Natural killer cell treated with Interleukin-12 subunit alpha and Interleukin-12 subunit beta and Interleukin-15 and Interleukin-18, amount 100 ng/mL, for 72 hours (primary cell): ENCODE measurements around the gene LHX4. TPM values are rescaled to one million over a fixed set of nuclear protein-coding genes. Genes with fewer than 3 reads are reported as not detected.

Source experiments
- ATAC-seq, 2 donors: fragments of 150-1000 bp; cut with Tn5 transposase in 1 of 2; sonication (Bioruptor Pico), chemical (Tn5 transposase) in 1 of 2; 2 replicates each; pipeline ENCODE4 v1.10.0; 2021
- DNase-seq: peaks from one replicate; pipeline ENCODE4 v3.0.0; 2022; ENCODE audit warnings: low spot score
- H3K27ac Mint-ChIP-seq, 2 donors: 1 replicate in 1 of 2; 2 replicates in 1 of 2; pipeline ENCODE4 v1.8.0; 2022; ENCODE audit warnings: mixed read lengths in 2 of 2, mild to moderate bottlenecking in 1 of 2, moderate library complexity in 1 of 2
- H3K27me3 Mint-ChIP-seq, 2 donors: 1 replicate in 1 of 2; 2 replicates in 1 of 2; pipeline ENCODE4 v1.8.0; 2022; ENCODE audit warnings: mixed read lengths in 2 of 2
- H3K36me3 Mint-ChIP-seq: one replicate; pipeline ENCODE4 v1.8.0; 2022; ENCODE audit warnings: mixed read lengths
- H3K4me1 Mint-ChIP-seq, 2 donors: 1 replicate in 1 of 2; 2 replicates in 1 of 2; pipeline ENCODE4 v1.8.0; 2022; ENCODE audit warnings: low read depth in 2 of 2, mixed read lengths in 2 of 2, mild to moderate bottlenecking in 1 of 2
- H3K4me3 Mint-ChIP-seq: one replicate; pipeline ENCODE4 v1.8.0; 2022; ENCODE audit warnings: mixed read lengths
- H3K9me3 Mint-ChIP-seq: 2 replicates; pipeline ENCODE4 v1.8.0; 2022; ENCODE audit warnings: mixed read lengths
- total RNA-seq, 2 donors: library from RNA; stranded (reverse); gene quantifications; one replicate each; pipeline ENCODE4 v1.2.3, GENCODE V29; 2022

LHX4 gene
- total RNA-seq, 2 donors from 2014 or later: not detected

GRCh38 chr1:180236698-180237509, 6.8 kb downstream of the LHX4 start:
- peaks cover 12 to 13% of the 10 kb centered on the region in 2 donors for H3K4me1 Mint-ChIP-seq
- DNase-seq (peak; percentile 41), ATAC-seq (no peak)
- H3K27me3 Mint-ChIP-seq: peaks cover 62 to 84% of the 10 kb centered on the region in 2 donors
- no peaks in the 10 kb centered on the region for H3K36me3 Mint-ChIP-seq
- no peak overlapping the region for H3K4me3 Mint-ChIP-seq
- no peaks in the 10 kb centered on the region for H3K9me3 Mint-ChIP-seq
- no peak overlapping the region for H3K27ac Mint-ChIP-seq

DNA sequence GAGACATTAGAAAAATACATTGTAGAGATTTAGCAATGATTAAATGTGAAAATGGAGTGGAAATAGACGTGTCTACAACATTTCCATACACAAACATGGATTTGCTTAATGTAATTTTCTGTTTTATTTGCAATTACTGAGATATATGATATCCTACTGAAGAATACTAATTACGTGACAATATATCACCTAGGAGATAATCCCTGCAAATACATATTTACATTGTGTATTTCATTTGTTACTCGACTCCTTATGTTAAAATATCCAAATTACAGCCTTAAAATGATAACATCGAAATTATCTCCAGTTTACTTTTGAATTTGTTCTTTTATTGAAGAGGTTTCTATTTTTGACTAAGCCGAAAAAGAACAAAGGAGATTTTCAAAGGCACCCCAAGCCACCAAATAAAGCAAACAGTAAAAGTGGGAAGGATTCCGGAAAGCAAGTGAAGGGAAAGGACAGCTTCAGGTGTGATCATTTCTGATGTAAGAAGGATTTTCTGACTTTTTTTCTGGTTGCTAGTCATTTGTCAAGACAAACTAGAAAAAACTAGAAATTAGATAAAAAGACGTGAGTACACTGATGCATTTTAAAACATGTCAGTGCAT, 7.9 kb downstream of the LHX4 start:
- no peak for ATAC-seq
- peaks cover 65 to 88% of the 10 kb centered on the region in 2 donors for H3K27me3 Mint-ChIP-seq

GRCh38 chr1:180238675-180239074, 8.6 kb downstream of the LHX4 start:
- Mint-ChIP-seq H3K4me1 (peaks cover 11 to 13% of the 10 kb centered on the region in 2 donors), H3K9me3 (no peaks in the 10 kb centered on the region), H3K27ac (no peak overlapping the region), H3K36me3 (no peaks in the 10 kb centered on the region), H3K27me3 (peaks cover 64 to 87% of the 10 kb centered on the region in 2 donors), H3K4me3 (no peak overlapping the region)
- DNase-seq: no peak
- ATAC-seq: no peak

More for the DNA sequence above, 7.9 kb downstream of the LHX4 start:
- no peak for DNase-seq
- H3K4me1 Mint-ChIP-seq: peaks cover 11 to 13% of the 10 kb centered on the region in 2 donors
- no peaks in the 10 kb centered on the region for H3K9me3 Mint-ChIP-seq
- no peak overlapping the region for H3K4me3 Mint-ChIP-seq
- H3K27ac Mint-ChIP-seq: no peak overlapping the region
- no peaks in the 10 kb centered on the region for H3K36me3 Mint-ChIP-seq

DNA sequence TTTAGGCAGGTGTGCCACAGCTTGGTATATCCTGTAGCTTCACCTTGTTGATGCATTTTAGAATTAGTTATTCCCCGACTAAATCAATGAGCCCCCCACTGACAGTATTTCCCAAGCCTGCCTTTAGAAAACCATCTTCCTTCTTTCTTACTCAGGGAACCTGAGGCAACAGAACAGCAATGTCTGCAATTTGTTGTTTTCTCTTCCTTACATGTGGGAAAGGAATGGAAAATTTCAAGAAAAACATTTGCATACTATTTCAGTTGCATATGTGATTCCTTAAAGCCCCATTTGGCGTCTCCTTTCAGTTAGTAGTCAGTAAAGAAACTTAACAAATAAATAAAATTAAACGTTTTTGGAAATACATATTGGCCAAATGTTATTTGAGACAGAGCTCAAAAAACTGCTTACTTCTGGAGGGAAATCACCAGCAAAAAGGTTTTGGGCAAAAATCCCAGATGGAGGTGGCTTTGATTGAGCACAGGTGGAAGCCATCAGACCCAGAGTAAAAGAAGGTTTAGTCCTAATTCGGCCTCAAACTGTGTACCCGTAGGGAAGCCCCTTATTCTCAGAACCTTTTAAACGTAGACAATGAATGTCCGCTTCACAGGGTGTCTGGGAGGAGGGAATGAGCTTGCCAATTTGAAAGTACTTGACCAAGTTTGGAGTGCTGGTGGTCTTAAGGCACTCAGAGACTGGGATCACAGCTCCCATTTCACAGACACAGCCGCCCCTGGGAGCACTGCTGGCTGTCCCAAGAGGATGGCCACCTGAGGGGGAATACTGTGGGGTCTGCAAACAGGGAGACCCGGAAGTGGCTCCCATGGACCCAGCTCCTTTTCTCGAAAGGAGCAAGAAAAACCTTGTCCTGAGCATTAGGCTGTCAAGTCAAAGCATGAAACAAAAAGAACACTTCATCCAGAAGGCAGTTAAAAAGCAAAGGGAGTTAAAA, 9.4 kb downstream of the LHX4 start:
- no peak overlapping the region for H3K4me3 Mint-ChIP-seq
- H3K4me1 Mint-ChIP-seq: peaks cover 9 to 13% of the 10 kb centered on the region in 2 donors
- no peak for ATAC-seq
- peak; percentile 26 for DNase-seq
- H3K27ac Mint-ChIP-seq: no peak overlapping the region
- no peaks in the 10 kb centered on the region for H3K9me3 Mint-ChIP-seq
- no peaks in the 10 kb centered on the region for H3K36me3 Mint-ChIP-seq
- peaks cover 57 to 79% of the 10 kb centered on the region in 2 donors for H3K27me3 Mint-ChIP-seq

- Mint-ChIP-seq H3K4me1 (no peaks in the 10 kb centered on the region), H3K27me3 (peaks cover 42 to 63% of the 10 kb centered on the region in 2 donors), H3K36me3 (no peaks in the 10 kb centered on the region), H3K4me3 (no peak overlapping the region), H3K27ac (no peak overlapping the region), H3K9me3 (no peaks in the 10 kb centered on the region)
- ATAC-seq (peak in 1 of 2 donors; percentile 11), DNase-seq (peak; percentile 12)
Observed at GRCh38 chr1:180241716-180242544, 11.9 kb downstream of the LHX4 start.

DNA sequence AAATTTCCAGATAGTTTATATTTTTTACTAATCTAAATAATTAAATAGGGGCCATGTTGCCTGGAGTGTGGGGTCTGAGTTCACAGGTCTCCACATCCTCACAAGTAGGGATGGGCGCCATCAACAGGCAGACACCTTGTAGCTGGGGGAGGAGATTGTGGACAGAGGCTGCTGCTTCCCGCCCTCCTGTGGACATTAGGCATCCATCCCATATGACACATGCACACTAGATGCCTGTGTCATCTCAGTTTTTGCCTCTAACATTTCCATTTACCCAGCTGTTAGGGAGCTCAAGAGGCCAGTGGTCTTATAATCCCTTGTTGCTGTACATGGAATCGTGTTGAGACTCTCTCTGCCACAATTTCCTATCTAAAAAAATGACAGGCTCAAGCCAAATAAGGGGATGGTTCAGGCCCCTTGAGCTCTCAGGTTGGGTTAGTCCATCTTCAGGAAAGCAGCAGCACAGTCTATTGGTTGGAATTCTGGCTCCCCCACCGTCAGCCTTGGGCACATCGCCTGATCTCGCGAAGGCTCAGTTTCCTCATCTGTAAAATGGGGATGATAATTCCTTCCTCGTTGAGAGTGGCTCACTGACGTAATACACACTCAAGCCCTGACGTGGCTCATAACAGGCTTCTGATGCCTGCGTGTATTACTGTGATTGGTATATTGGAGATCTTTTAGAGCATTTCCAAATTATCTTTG, 13.6 kb downstream of the LHX4 start:
- DNase-seq (peak; percentile 10), ATAC-seq (no peak)
- peaks cover 30 to 46% of the 10 kb centered on the region in 2 donors for H3K27me3 Mint-ChIP-seq
- H3K4me3 Mint-ChIP-seq: no peak overlapping the region
- no peaks in the 10 kb centered on the region for H3K9me3 Mint-ChIP-seq
- H3K36me3 Mint-ChIP-seq: no peaks in the 10 kb centered on the region
- no peak overlapping the region for H3K27ac Mint-ChIP-seq
- no peaks in the 10 kb centered on the region for H3K4me1 Mint-ChIP-seq

- H3K27ac Mint-ChIP-seq: no peak overlapping the region
- H3K4me3 Mint-ChIP-seq: no peak overlapping the region
- ATAC-seq (no peak), DNase-seq (peak; percentile 60)
- no peaks in the 10 kb centered on the region for H3K36me3 Mint-ChIP-seq
- no peaks in the 10 kb centered on the region for H3K9me3 Mint-ChIP-seq
- peaks cover 0 to 4% of the 10 kb centered on the region in 2 donors for H3K4me1 Mint-ChIP-seq
- peaks cover 26 to 34% of the 10 kb centered on the region in 2 donors for H3K27me3 Mint-ChIP-seq
Observed at GRCh38 chr1:180244840-180245239, 14.8 kb downstream of the LHX4 start.

GRCh38 chr1:180246579-180246978, 16.5 kb downstream of the LHX4 start:
- Mint-ChIP-seq H3K36me3 (no peaks in the 10 kb centered on the region), H3K27ac (no peak overlapping the region), H3K4me1 (peaks cover 0 to 9% of the 10 kb centered on the region in 2 donors), H3K4me3 (no peak overlapping the region), H3K9me3 (no peaks in the 10 kb centered on the region), H3K27me3 (peaks cover 14 to 17% of the 10 kb centered on the region in 2 donors)
- DNase-seq (peak; percentile 26), ATAC-seq (no peak)

GRCh38 chr1:180247061-180247460, 17.0 kb downstream of the LHX4 start:
- Mint-ChIP-seq H3K4me3 (no peak overlapping the region), H3K4me1 (peaks cover 0 to 9% of the 10 kb centered on the region in 2 donors), H3K27me3 (peaks cover 11 to 12% of the 10 kb centered on the region in 2 donors), H3K27ac (no peak overlapping the region), H3K9me3 (no peaks in the 10 kb centered on the region), H3K36me3 (no peaks in the 10 kb centered on the region)
- ATAC-seq: no peak
- DNase-seq: peak; percentile 47

- Mint-ChIP-seq H3K4me1 (peaks cover 0 to 9% of the 10 kb centered on the region in 2 donors), H3K36me3 (no peaks in the 10 kb centered on the region), H3K27me3 (peaks cover 7 to 9% of the 10 kb centered on the region in 2 donors), H3K27ac (no peak overlapping the region), H3K9me3 (no peaks in the 10 kb centered on the region), H3K4me3 (no peak overlapping the region)
- DNase-seq (no peak), ATAC-seq (no peak)
Observed at GRCh38 chr1:180247580-180247979, 17.5 kb downstream of the LHX4 start.

- H3K27me3 Mint-ChIP-seq: peaks cover under 1 to 5% of the 10 kb centered on the region in 2 donors
- H3K4me3 Mint-ChIP-seq: no peak overlapping the region
- no peak overlapping the region for H3K27ac Mint-ChIP-seq
- no peaks in the 10 kb centered on the region for H3K9me3 Mint-ChIP-seq
- ATAC-seq: no peak
- peak; percentile 44 for DNase-seq
- peaks cover 0 to 9% of the 10 kb centered on the region in 2 donors for H3K4me1 Mint-ChIP-seq
- H3K36me3 Mint-ChIP-seq: no peaks in the 10 kb centered on the region
Observed at GRCh38 chr1:180248176-180248575, 18.1 kb downstream of the LHX4 start.
